Epithelial cell of esophagus (primary cell): Measurements from ENCODE around the gene UGT1A10.

Experiments used
- DNase-seq: peaks from one replicate; pipeline ENCODE4 v3.0.0; 2010; ENCODE audit warnings: low read depth
- H3K4me3 ChIP-seq: 2 replicates; pipeline ENCODE4 v1.5.1; 2011; ENCODE audit warnings: mild to moderate bottlenecking, low read length, control low read depth
- CTCF ChIP-seq: IDR thresholded peaks from 2 replicates; pipeline ENCODE4 v1.5.1; 2011; ENCODE audit warnings: low read depth, mild to moderate bottlenecking, low read length, control low read depth, inconsistent platforms; ENCODE audit not compliant: insufficient read depth; ENCODE audit errors: missing control alignments

The UGT1A10 gene

GRCh38 chr2:233656443-233656842 lies 20.2 kb downstream of the UGT1A10 start:
- no peak for DNase-seq
- no peak for TF ChIP-seq CTCF
- no peak overlapping the region for H3K4me3 ChIP-seq

DNA sequence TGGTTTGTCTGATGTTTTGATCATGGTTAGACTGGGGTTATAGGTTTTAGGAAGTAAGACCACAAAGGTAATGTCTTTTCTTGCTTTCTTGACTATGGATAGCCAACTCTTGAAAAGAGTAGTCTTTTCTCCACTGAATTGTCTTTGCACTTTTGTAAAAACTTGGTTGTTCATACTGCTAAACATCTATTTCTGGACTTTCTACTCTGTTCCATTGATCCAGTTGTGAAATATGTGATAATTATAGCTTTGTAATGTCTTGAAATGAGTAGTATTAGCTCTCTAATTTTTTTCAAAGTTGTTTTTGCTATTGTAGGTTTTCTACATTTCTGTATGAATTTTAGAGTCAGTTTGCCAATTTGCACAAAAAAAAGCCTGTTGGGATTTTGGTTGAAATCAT lies 22.4 kb downstream of the UGT1A10 start:
- TF ChIP-seq CTCF: no peak
- H3K4me3 ChIP-seq: no peak overlapping the region
- DNase-seq: no peak

DNA sequence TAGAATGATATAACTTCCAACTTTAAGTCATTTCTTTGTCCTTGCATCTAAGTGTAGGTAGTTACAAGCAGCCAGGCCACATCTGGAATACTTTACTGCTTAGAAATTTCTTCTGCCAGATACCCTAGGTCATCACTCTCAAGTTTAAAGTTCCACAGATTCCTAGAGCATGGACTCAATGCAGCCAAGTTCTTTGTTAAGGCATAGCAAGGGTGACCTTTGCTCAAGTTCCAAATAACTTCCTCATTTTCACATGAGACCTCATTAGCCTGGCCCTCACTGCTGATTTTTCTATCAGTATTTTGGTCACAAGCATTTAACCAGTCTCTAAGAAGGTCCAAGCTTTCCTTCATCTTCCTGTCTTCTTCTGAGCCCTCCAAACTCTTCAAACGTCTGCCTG lies 27.7 kb downstream of the UGT1A10 start:
- no peak overlapping the region for H3K4me3 ChIP-seq
- no peak for TF ChIP-seq CTCF
- DNase-seq: no peak

- DNase-seq: no peak
- no peak overlapping the region for H3K4me3 ChIP-seq
- no peak for TF ChIP-seq CTCF
Observed at GRCh38 chr2:233668605-233669260, 32.5 kb downstream of the UGT1A10 start.

DNA sequence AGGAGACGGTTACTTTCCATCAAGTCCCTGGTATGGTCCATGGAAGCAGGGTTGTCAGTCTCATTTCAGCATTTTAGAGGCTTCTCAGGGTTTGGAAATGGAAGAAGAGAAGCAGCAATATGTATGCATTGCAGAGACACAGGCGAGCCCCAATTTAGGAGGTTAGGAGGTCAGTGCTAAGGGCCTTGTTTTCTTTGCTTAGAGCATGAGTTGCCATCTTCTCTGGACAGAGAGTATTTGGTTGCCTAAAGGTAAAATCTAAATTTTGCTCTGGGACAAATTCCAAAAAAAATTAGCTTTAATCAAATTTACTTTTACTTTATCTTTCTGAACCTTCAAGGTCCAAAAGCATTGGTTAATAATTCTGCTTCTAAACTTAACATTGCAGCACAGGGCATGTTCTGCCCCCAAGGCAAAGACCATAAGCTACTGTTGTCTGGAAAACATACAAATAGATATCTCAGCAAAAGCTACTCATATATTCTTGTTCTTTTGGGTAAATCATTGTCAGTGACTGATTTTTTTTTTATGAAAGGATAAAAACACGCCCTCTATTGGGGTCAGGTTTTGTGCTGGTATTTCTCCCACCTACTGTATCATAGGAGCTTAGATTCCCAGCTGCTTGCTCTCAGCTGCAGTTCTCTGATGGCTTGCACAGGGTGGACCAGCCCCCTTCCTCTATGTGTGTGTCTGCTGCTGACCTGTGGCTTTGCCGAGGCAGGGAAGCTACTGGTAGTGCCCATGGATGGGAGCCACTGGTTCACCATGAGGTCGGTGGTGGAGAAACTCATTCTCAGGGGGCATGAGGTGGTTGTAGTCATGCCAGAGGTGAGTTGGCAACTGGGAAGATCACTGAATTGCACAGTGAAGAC lies 35.3 kb downstream of the UGT1A10 start, which contains the start of gene UGT1A9:
Gene UGT1A9 (plus strand): TSS at position 609 of the 872 bp plus-strand sequence. CDS start 37 bp downstream, at position 646.
- TF ChIP-seq CTCF: no peak
- no peak within 1 kb of the TSS for H3K4me3 ChIP-seq
- DNase-seq: no peak

- DNase-seq: no peak
- H3K4me3 ChIP-seq: no peak overlapping the region
- TF ChIP-seq CTCF: no peak
Observed at GRCh38 chr2:233672886-233673285, 36.6 kb downstream of the UGT1A10 start.
